H9 (cell line): ENCODE measurements around the gene PLEKHO1. TPM values are rescaled to one million over a fixed set of nuclear protein-coding genes. Genes with fewer than 3 reads are reported as not detected.

Source experiments
- DNase-seq: peaks from one replicate; pipeline ENCODE4 v3.0.0-alpha.2; 2017
- H2AFZ ChIP-seq: one replicate; pipeline ENCODE4 v1.6.1; 2013; ENCODE audit warnings: mild to moderate bottlenecking, low read length, control low read depth, moderate library complexity
- H2AK5ac ChIP-seq: 2 replicates; pipeline ENCODE4 v1.6.1; 2013; ENCODE audit warnings: low read length, control low read depth, mixed read lengths; ENCODE audit not compliant: insufficient read length
- H2BK120ac ChIP-seq: one replicate; pipeline ENCODE4 v1.6.1; 2013; ENCODE audit warnings: low read depth, mild to moderate bottlenecking, low read length, control low read depth, inconsistent platforms; ENCODE audit not compliant: poor library complexity, severe bottlenecking
- H2BK12ac ChIP-seq: 2 replicates; pipeline ENCODE4 v1.6.1; 2013; ENCODE audit warnings: low read length, control low read depth, mixed read lengths, low read depth; ENCODE audit not compliant: insufficient read length
- H2BK15ac ChIP-seq: 2 replicates; pipeline ENCODE4 v1.6.1; 2013; ENCODE audit warnings: low read depth, low read length, control low read depth
- H2BK20ac ChIP-seq: one replicate; pipeline ENCODE4 v1.6.1; 2013; ENCODE audit warnings: low read depth, mild to moderate bottlenecking, low read length, control low read depth, inconsistent platforms; ENCODE audit not compliant: poor library complexity, severe bottlenecking
- H2BK5ac ChIP-seq: 2 replicates; pipeline ENCODE4 v1.6.1; 2013; ENCODE audit warnings: low read length, control low read depth, mixed read lengths; ENCODE audit not compliant: insufficient read length
- H3K14ac ChIP-seq: 2 replicates; pipeline ENCODE4 v1.6.1; 2013; ENCODE audit warnings: low read length, control low read depth; ENCODE audit not compliant: insufficient read depth
- H3K18ac ChIP-seq: 2 replicates; pipeline ENCODE4 v1.6.1; 2013; ENCODE audit warnings: low read depth, mild to moderate bottlenecking, mixed read lengths, low read length, control low read depth; ENCODE audit not compliant: insufficient read length
- H3K23ac ChIP-seq: 2 replicates; pipeline ENCODE4 v1.6.1; 2013; ENCODE audit warnings: low read length, control low read depth, mixed read lengths, low read depth; ENCODE audit not compliant: insufficient read length
- H3K23me2 ChIP-seq: 2 replicates; pipeline ENCODE4 v1.6.1; 2013; ENCODE audit warnings: low read depth, mild to moderate bottlenecking, mixed read lengths, low read length, control low read depth; ENCODE audit not compliant: insufficient read length, poor library complexity, severe bottlenecking
- H3K27ac ChIP-seq: 2 replicates; pipeline ENCODE4 v1.5.1; 2013; ENCODE audit warnings: low read length, control low read depth, mixed read lengths, low read depth; ENCODE audit not compliant: insufficient read length
- H3K27me3 ChIP-seq: 2 replicates; pipeline ENCODE4 v1.6.1; 2013; ENCODE audit warnings: low read length, control low read depth, inconsistent platforms; ENCODE audit not compliant: insufficient read depth
- H3K4ac ChIP-seq: 2 replicates; pipeline ENCODE4 v1.6.1; 2013; ENCODE audit warnings: low read depth, mild to moderate bottlenecking, control low read depth, inconsistent platforms, low read length, moderate library complexity
- H3K4me1 ChIP-seq: 2 replicates; pipeline ENCODE4 v1.6.1; 2013; ENCODE audit warnings: low read length, control low read depth, inconsistent platforms; ENCODE audit not compliant: insufficient read depth
- H3K4me2 ChIP-seq: 2 replicates; pipeline ENCODE4 v1.6.1; 2013; ENCODE audit warnings: low read length, control low read depth, mixed read lengths; ENCODE audit not compliant: insufficient read length, insufficient read depth
- H3K56ac ChIP-seq: 2 replicates; pipeline ENCODE4 v1.6.1; 2013; ENCODE audit warnings: low read depth, mild to moderate bottlenecking, mixed read lengths, low read length, control low read depth; ENCODE audit not compliant: insufficient read length
- H3K79me1 ChIP-seq: 2 replicates; pipeline ENCODE4 v1.6.1; 2013; ENCODE audit warnings: low read depth, mild to moderate bottlenecking, moderate library complexity, low read length, control low read depth, inconsistent platforms; ENCODE audit not compliant: insufficient read depth, poor library complexity, severe bottlenecking
- H3K79me2 ChIP-seq: 2 replicates; pipeline ENCODE4 v1.6.1; 2013; ENCODE audit warnings: low read length, control low read depth, inconsistent platforms; ENCODE audit not compliant: insufficient read depth
- H3K9ac ChIP-seq: 2 replicates; pipeline ENCODE4 v1.6.1; 2013; ENCODE audit warnings: low read length, control low read depth, mixed read lengths; ENCODE audit not compliant: insufficient read length; ENCODE audit errors: extremely low read depth
- H3K9me3 ChIP-seq: one replicate; pipeline ENCODE4 v1.6.1; 2013; ENCODE audit warnings: low read depth, low read length, inconsistent platforms; ENCODE audit not compliant: control insufficient read depth
- H3T11ph ChIP-seq: one replicate; pipeline ENCODE4 v1.6.1; 2013; ENCODE audit warnings: mild to moderate bottlenecking, low read length, control low read depth, inconsistent platforms
- H4K20me1 ChIP-seq: one replicate; pipeline ENCODE4 v1.6.1; 2013; ENCODE audit not compliant: control insufficient read depth, insufficient read length, insufficient read depth
- H4K5ac ChIP-seq: 2 replicates; pipeline ENCODE4 v1.6.1; 2013; ENCODE audit warnings: low read depth, mild to moderate bottlenecking, mixed read lengths, low read length, control low read depth; ENCODE audit not compliant: insufficient read length
- H4K8ac ChIP-seq: replicated peaks from 2 replicates; pipeline ENCODE4 v1.6.1; 2013; ENCODE audit warnings: low read length, control low read depth, mixed read lengths, low read depth; ENCODE audit not compliant: insufficient read length
- H4K91ac ChIP-seq: 2 replicates; pipeline ENCODE4 v1.6.1; 2013; ENCODE audit warnings: low read depth, mild to moderate bottlenecking, moderate library complexity, mixed read lengths, low read length, control low read depth; ENCODE audit not compliant: insufficient read length
- H3K27ac Mint-ChIP-seq, 3 experiments: 2 replicates in 2 of 3; 3 replicates in 1 of 3; pipeline ENCODE4 v1.8.0; 2020 to 2021; ENCODE audit warnings: mixed read lengths in 3 of 3, mild to moderate bottlenecking in 1 of 3, moderate library complexity in 1 of 3
- H3K27me3 Mint-ChIP-seq: 2 replicates; pipeline ENCODE4 v1.8.0; 2021; ENCODE audit warnings: low read depth, mild to moderate bottlenecking, moderate library complexity, mixed read lengths
- H3K36me3 Mint-ChIP-seq, 3 experiments: 2 replicates in 2 of 3; 3 replicates in 1 of 3; pipeline ENCODE4 v1.8.0; 2020 to 2021; ENCODE audit warnings: low read depth in 3 of 3, mixed read lengths in 3 of 3; ENCODE audit not compliant: insufficient read depth in 1 of 3
- H3K4me1 Mint-ChIP-seq, 2 experiments: 2 replicates each; pipeline ENCODE4 v1.8.0; 2020; ENCODE audit warnings: mixed read lengths in 2 of 2
- H3K4me3 Mint-ChIP-seq, 2 experiments: 2 replicates in 1 of 2; 3 replicates in 1 of 2; pipeline ENCODE4 v1.8.0; 2020 to 2021; ENCODE audit warnings: mild to moderate bottlenecking in 2 of 2, mixed read lengths in 2 of 2, moderate library complexity in 1 of 2
- H3K9me3 Mint-ChIP-seq, 2 experiments: 2 replicates in 1 of 2; 3 replicates in 1 of 2; pipeline ENCODE4 v1.8.0; 2020; ENCODE audit warnings: mild to moderate bottlenecking in 2 of 2, mixed read lengths in 2 of 2, moderate library complexity in 1 of 2
- CTCF ChIP-seq: fragments of 200-600 bp; sonication (generic); conservative IDR thresholded peaks from 3 replicates; pipeline ENCODE4 v1.8.0; 2021; ENCODE audit warnings: antibody characterized with exemption, mild to moderate bottlenecking
- WGBS: extraction: QIAGEN DNeasy Blood & Tissue Kit; methylation state at CpG from one replicate; pipeline ENCODE4 v1.1.7; 2013; ENCODE audit warnings: missing lambda C conversion rate, low lambda C conversion rate, mixed read lengths; ENCODE audit not compliant: insufficient read length; ENCODE audit errors: extremely low coverage; 5-methylcytosine and 5-hydroxymethylcytosine counted together
- total RNA-seq: library from RNA; stranded (reverse); gene quantifications from 2 replicates; pipeline ENCODE4 v1.2.1, GENCODE V29; 2021

Gene PLEKHO1
- total RNA-seq, 1 experiment from 2014 or later = 48.1 TPM

- no peak overlapping the region for H3K27ac Mint-ChIP-seq
- H3K27me3 ChIP-seq = no peaks in the 10 kb centered on the region
- H3K23me2 ChIP-seq = no peaks in the 10 kb centered on the region
- no peak for DNase-seq
- TF ChIP-seq CTCF = no peak
- no peak overlapping the region for H3K4ac ChIP-seq
- H2AFZ ChIP-seq = no peak overlapping the region
- no peaks in the 10 kb centered on the region for H3K4me1 Mint-ChIP-seq
- H2BK15ac ChIP-seq = no peak overlapping the region
- H4K8ac ChIP-seq = no peak overlapping the region
- no peaks in the 10 kb centered on the region for H3K9me3 ChIP-seq
- H2BK12ac ChIP-seq = no peak overlapping the region
- no peaks in the 10 kb centered on the region for H3K79me2 ChIP-seq
- no peak overlapping the region for H4K5ac ChIP-seq
- no peak overlapping the region for H3K27ac ChIP-seq
- H3K36me3 Mint-ChIP-seq = no peaks in the 10 kb centered on the region
- H4K20me1 ChIP-seq = no peaks in the 10 kb centered on the region
- H3K9ac ChIP-seq = no peak overlapping the region
- no peak overlapping the region for H4K91ac ChIP-seq
- no peak overlapping the region for H2BK120ac ChIP-seq
- no peak overlapping the region for H3K14ac ChIP-seq
- no peak overlapping the region for H3T11ph ChIP-seq
- no peaks in the 10 kb centered on the region; a peak in 1 of 5 replicates for H3K9me3 Mint-ChIP-seq
- no peak overlapping the region for H2BK5ac ChIP-seq
- H3K56ac ChIP-seq = no peak overlapping the region
- no peaks in the 10 kb centered on the region for H3K27me3 Mint-ChIP-seq
- no peak overlapping the region for H3K18ac ChIP-seq
- WGBS = no CpG with 5 or more reads among the region's 1 CpG
- H3K79me1 ChIP-seq = no peaks in the 10 kb centered on the region
- no peak overlapping the region for H3K23ac ChIP-seq
- H3K4me2 ChIP-seq = no peak overlapping the region
- H2BK20ac ChIP-seq = no peak overlapping the region
- no peak overlapping the region for H3K4me3 Mint-ChIP-seq
- H3K4me1 ChIP-seq = no peaks in the 10 kb centered on the region
- no peak overlapping the region for H2AK5ac ChIP-seq
Observed at GRCh38 chr1:150132372-150132771, 17.3 kb upstream of the PLEKHO1 start.
